ENCODE data around the gene NLK. TPM values are rescaled to one million over a fixed set of nuclear protein-coding genes. Genes with fewer than 3 reads are reported as not detected.

The NLK gene
- total RNA-seq, 1 experiment from 2014 or later = 40.3 TPM

- no peak for TF ChIP-seq ZNF423 (CRISPR knock-in tag; IDR thresholded peaks at IDR 0.05)
These were observed 45.3 kb downstream of the NLK start (continued) for GRCh38 chr17:28087743-28088142.

DNA sequence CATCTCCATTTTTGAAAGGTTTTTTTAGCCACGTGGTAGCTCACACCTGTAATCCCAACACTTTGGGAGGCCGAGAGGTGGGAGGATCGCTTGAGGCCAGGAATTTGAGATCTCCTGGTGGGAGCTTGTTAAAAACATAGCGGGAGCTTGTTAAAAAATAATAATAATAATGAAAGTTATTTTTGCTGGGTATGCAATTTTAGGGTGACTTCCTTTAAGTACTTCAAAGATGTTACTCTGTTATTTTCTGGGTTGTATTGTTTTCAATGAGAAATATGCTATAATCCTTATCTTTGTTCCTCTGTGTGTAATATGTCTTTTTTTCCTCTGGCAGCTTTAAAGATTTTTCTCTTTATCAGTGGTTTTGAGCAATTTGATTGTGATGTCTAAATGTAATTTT lies 48.1 kb downstream of the NLK start:
- Mint-ChIP-seq H3K36me3 (peaks cover 25% of the 10 kb centered on the region), H3K27me3 (ENCODE audit: low read depth) (no peaks in the 10 kb centered on the region), H3K27ac (no peak overlapping the region), H3K9me3 (peaks cover 24% of the 10 kb centered on the region), H3K4me3 (no peak overlapping the region), H3K4me1 (peaks cover 57% of the 10 kb centered on the region)
- no peak for ATAC-seq
- no peak for DNase-seq (ENCODE audit: low spot score)
- no peak for TF ChIP-seq TEAD1 (CRISPR knock-in tag; IDR thresholded peaks at IDR 0.05)
- TF ChIP-seq ZNF121 (CRISPR knock-in tag; IDR thresholded peaks at IDR 0.05) = no peak
- no peak for TF ChIP-seq CREM (CRISPR knock-in tag; IDR thresholded peaks at IDR 0.05)
- TF ChIP-seq ZNF532 (CRISPR knock-in tag; IDR thresholded peaks at IDR 0.05; ENCODE audit: borderline replicate concordance) = no peak
- no peak for TF ChIP-seq ESRRA (CRISPR knock-in tag; IDR thresholded peaks at IDR 0.05; ENCODE audit: borderline replicate concordance)
- TF ChIP-seq ZNF263 (CRISPR knock-in tag; IDR thresholded peaks at IDR 0.05; ENCODE audit: low read depth) = no peak
- no peak for TF ChIP-seq RORB (CRISPR knock-in tag; IDR thresholded peaks at IDR 0.05)
- ChIA-PET CTCF (interaction anchor here (0.8 kb wide), 1 partner anchor 211 kb away, joined by 3 read pairs; no protein-coding TSS in a partner anchor), POLR2A (no interaction called here)

DNA sequence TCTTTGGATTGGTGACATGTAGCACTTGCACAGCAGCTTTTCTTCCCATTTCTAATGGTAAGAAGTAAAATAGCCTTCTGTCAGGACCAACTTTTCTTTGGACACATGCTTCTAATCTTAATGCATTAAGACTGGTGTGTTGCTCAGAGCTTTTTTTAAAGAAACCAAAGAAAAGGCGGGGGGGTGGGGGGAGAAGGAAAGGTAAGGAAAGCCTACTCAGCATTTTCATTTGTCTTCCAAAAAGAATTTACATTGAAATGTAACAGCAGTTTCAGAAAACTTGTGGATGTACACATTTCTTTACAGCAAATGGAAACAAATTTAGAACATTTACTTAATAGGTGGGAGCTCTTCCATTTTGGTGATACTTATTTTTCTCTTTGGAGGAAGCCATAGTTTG lies 49.6 kb downstream of the NLK start:
- CTCF ChIA-PET = interaction anchor here (1.6 kb wide), 1 partner anchor 17 kb away, joined by 4 read pairs; no protein-coding TSS in a partner anchor
- ATAC-seq (no peak), DNase-seq (ENCODE audit: low spot score) (no peak)
- Mint-ChIP-seq H3K36me3 (peaks cover 25% of the 10 kb centered on the region), H3K27me3 (ENCODE audit: low read depth) (no peaks in the 10 kb centered on the region), H3K4me3 (peak overlapping the region; percentile 30; the same call in 1 of the 2 replicates), H3K4me1 (peaks cover 64% of the 10 kb centered on the region), H3K27ac (peak overlapping the region; percentile 67), H3K9me3 (peaks cover 24% of the 10 kb centered on the region)
- POLR2A ChIA-PET = interaction anchor here (0.6 kb wide), 1 partner anchor 106 kb away, joined by 3 read pairs; no protein-coding TSS in a partner anchor
- TF ChIP-seq, protein P1, sequence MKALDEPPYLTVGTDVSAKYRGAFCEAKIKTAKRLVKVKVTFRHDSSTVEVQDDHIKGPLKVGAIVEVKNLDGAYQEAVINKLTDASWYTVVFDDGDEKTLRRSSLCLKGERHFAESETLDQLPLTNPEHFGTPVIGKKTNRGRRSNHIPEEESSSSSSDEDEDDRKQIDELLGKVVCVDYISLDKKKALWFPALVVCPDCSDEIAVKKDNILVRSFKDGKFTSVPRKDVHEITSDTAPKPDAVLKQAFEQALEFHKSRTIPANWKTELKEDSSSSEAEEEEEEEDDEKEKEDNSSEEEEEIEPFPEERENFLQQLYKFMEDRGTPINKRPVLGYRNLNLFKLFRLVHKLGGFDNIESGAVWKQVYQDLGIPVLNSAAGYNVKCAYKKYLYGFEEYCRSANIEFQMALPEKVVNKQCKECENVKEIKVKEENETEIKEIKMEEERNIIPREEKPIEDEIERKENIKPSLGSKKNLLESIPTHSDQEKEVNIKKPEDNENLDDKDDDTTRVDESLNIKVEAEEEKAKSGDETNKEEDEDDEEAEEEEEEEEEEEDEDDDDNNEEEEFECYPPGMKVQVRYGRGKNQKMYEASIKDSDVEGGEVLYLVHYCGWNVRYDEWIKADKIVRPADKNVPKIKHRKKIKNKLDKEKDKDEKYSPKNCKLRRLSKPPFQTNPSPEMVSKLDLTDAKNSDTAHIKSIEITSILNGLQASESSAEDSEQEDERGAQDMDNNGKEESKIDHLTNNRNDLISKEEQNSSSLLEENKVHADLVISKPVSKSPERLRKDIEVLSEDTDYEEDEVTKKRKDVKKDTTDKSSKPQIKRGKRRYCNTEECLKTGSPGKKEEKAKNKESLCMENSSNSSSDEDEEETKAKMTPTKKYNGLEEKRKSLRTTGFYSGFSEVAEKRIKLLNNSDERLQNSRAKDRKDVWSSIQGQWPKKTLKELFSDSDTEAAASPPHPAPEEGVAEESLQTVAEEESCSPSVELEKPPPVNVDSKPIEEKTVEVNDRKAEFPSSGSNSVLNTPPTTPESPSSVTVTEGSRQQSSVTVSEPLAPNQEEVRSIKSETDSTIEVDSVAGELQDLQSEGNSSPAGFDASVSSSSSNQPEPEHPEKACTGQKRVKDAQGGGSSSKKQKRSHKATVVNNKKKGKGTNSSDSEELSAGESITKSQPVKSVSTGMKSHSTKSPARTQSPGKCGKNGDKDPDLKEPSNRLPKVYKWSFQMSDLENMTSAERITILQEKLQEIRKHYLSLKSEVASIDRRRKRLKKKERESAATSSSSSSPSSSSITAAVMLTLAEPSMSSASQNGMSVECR (CRISPR knock-in tag; IDR thresholded peaks at IDR 0.05; ENCODE audit: borderline replicate concordance) = no peak
- no peak for TF ChIP-seq RORB (CRISPR knock-in tag; IDR thresholded peaks at IDR 0.05)
- TF ChIP-seq SMAD4 (CRISPR knock-in tag; IDR thresholded peaks at IDR 0.05) = no peak
- no peak for TF ChIP-seq HMGA2 (CRISPR knock-in tag; IDR thresholded peaks at IDR 0.05)
- TF ChIP-seq USF2 (CRISPR knock-in tag; IDR thresholded peaks at IDR 0.05) = no peak
- no peak for TF ChIP-seq ZNF121 (CRISPR knock-in tag; IDR thresholded peaks at IDR 0.05)
- no peak for TF ChIP-seq FOXP1 (CRISPR knock-in tag; IDR thresholded peaks at IDR 0.05; ENCODE audit: borderline replicate concordance)
- TF ChIP-seq ZNF263 (CRISPR knock-in tag; IDR thresholded peaks at IDR 0.05; ENCODE audit: low read depth) = no peak
